Left cardiac atrium (tissue), 4 donors: ENCODE results near the gene GMDS. TPM values are rescaled to one million over a fixed set of nuclear protein-coding genes. Genes with fewer than 3 reads are reported as not detected.

ENCODE experiments used
- ATAC-seq, 2 donors: fragments of 200-7000 bp; cut with Tn5 transposase; one replicate each; pipeline ENCODE4 v1.9.1; 2020; ENCODE audit warnings: mild to moderate bottlenecking in 2 of 2, moderate library complexity in 2 of 2
- DNase-seq: peaks from one replicate; pipeline ENCODE4 v3.0.0-alpha.2; 2020
- intact Hi-C, 2 donors: fragments of 100-400 bp; cut with DNase I; formaldehyde crosslinking; loops; one replicate each; pipeline versions ENCODE4 v1.14.1 to v1.15.1; 2022 to 2023
- total RNA-seq, 2 donors: library from RNA; stranded (reverse); fragmentation: NEBNext Ultra II Directional; extraction: Animal tissue kit (Norgen Biotek cat#: 25700); gene quantifications; one replicate each; pipeline ENCODE4 v1.2.1, GENCODE V29; 2021
- donor health status: DM: no; HTN: yes; CAD: no.
- donor health status: DM: no; HTN: yes; CAD: no; lungs with severe emphysema.
- donor health status: DM: yes; HTN: yes; CAD: no.
- donor health status: Dilated cardiomyopathy.

Gene GMDS
- total RNA-seq, 2 donors from 2014 or later = 8.4 to 20.8 TPM

DNA sequence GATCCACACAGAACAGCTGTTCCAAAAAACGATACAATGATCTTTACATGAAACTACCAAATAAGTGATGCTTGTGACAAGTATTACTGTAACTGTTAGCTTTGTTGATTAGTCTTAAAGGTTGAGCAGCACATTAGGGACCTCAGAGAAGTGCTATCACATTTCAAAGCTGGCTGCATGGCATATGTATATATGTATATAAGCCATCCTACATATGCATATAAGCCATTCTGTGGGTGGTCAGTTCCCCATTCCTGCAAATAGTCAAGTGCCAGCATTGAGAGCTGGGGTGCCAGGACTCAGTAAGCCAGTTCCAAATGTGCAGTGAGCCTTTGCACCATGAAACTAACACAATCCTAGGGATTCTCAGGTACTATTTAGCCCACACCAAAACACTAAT, 339.4 kb downstream of the GMDS start:
- intact Hi-C loops = no loop called here
- DNase-seq = no peak
- ATAC-seq = no peak

DNA sequence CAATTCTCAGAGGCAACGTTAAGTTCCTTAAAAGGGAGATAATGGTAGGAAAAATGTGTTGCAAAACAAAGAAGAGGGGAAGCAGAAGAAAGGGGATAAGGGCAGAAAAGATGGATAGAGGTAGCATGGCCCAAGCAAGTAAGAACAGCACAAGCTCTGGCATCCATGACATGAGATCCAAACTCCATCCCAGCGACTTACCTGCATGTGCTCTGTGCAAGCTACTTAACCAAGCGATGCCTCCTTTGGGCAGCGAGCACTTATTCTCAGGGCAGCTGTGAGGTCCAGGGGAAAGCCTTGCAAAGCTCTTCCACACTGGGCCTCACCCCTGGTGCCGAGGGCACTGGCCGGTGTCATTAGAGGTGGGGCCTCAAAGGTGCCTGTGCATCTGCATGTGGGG, 340.5 kb downstream of the GMDS start:
- no peak for DNase-seq
- intact Hi-C loops = no loop called here
- no peak for ATAC-seq

GRCh38 chr6:1904466-1904799, 341.0 kb downstream of the GMDS start:
- intact Hi-C loops = no loop called here
- ATAC-seq (peak; percentile 38 to 59), DNase-seq (peak; percentile 29)

DNA sequence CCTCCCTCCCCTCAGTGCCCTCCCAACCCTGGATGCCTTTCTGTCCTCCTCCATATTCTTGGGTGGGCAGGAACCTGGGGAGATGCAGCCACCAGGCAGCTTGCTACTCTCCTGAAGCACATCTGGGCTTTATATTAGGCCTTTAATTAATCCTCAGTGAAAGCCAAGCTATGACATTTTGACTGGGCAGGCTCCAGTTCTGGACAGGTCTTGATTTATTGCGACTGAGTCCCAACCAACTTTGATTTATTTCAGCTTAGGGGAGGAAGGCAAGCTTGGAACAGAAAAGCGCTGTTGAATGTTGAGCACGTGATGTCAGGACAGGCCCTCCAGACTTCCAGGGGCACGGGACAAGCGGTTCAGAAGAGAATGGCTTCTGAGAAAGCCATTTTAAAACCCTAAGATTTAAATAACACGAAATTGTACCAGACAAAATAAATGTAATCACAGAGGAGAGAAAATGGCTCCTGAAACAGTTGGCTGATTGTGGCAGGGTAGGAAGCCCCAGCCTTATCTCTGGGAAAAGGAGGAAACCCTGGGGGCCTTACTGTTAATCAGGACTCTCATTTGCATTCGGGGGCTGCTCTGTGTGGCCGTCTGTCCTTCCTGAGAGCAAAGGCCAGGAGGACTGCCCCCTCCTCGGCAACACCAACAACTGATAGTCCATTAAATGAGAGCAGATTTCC, 341.5 kb downstream of the GMDS start:
- DNase-seq = no peak
- intact Hi-C loops = no loop called here
- ATAC-seq = peak; percentile 23 to 51

DNA sequence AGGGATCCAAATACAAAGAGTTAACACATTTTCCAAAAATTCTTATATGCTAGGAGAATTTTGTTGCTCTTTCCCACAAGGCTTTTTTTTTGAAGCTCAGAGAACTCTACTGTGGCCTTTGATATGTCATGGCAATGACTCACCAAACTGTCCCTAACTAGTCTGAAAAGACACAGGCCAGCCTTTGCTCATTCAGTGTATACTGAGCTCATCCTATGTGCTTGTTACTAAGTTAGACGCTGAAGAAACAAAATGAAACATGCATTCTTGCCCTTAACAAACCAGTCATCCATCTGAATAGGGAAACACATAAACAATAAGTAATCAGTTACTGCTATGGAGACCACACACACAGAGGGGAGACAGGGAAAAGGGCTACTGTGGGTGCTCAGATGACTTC, 343.8 kb downstream of the GMDS start:
- ATAC-seq (no peak), DNase-seq (no peak)
- intact Hi-C loops = no loop called here

GRCh38 chr6:1896897-1897296, 348.5 kb downstream of the GMDS start:
- intact Hi-C loops = no loop called here
- ATAC-seq (no peak), DNase-seq (no peak)

DNA sequence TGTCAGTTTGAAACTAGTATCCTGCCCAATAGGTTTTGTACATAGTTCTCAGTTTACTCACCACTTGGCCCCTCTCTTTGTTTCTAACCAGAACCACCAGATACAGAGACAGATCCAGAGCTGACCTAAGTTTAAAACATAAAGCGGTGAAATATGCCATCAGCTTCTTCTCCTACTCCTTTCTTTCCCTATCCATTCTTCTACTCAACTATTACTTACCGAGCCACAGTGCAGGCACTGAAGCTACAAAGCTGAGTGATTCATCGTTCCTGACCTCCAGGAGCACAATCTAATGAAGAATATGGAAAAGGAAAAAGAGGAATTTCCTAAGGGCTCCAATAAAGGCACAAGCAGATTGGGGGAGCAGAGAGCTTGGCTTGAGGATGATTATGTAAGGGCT, 349.7 kb downstream of the GMDS start:
- DNase-seq (no peak), ATAC-seq (no peak)
- intact Hi-C loops = no loop called here

DNA sequence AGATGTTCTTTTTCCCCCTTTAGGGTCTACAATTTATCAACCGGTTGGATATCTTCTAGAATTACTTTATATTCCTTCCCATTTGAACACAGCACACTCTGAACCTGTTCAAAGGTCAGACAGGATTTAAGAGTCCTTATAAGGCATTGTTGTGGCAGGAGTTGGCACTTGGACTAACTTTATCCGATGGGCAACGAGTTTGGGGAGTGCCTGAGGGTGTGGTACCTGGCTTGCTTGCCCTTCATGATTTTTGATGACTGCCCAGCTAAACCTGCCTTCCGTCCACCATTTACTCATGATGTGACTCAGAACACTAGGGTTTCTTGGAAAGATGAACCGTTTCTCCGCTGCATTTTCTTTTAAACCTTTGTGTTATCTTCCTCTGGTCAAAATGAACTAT, 350.5 kb downstream of the GMDS start:
- peak; percentile 59 to 85 for ATAC-seq
- no peak for DNase-seq

GRCh38 chr6:1893470-1894130, 351.8 kb downstream of the GMDS start:
- intact Hi-C loops = no loop called here
- no peak for ATAC-seq
- DNase-seq = no peak

More for the DNA sequence above, 350.5 kb downstream of the GMDS start:
- intact Hi-C loops = no loop called here

- no peak for ATAC-seq
Measured at GRCh38 chr6:1892716-1893115, 352.7 kb downstream of the GMDS start.

DNA sequence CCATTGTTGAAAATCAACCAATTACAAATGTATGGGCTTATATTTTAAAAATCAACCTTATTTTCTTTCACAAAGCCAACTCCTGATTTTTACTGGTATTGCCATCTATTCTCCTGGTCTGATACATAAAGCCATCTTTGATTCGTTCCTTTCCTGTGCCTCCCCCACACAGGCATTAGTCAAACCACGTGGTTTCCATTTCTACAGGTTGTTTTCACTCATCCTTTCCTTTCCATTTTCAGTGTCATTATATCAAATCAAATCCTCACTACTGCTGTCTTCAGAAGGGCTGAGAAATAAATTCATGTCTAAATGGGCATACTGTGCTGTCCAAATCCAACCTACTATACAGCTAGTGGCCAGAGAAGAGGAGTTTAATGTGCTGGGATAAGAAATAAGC, 354.4 kb downstream of the GMDS start:
- ATAC-seq (no peak), DNase-seq (no peak)
- intact Hi-C loops = no loop called here

More at GRCh38 chr6:1892716-1893115, 352.7 kb downstream of the GMDS start:
- intact Hi-C loops = no loop called here
- peak; percentile 33 for DNase-seq

DNA sequence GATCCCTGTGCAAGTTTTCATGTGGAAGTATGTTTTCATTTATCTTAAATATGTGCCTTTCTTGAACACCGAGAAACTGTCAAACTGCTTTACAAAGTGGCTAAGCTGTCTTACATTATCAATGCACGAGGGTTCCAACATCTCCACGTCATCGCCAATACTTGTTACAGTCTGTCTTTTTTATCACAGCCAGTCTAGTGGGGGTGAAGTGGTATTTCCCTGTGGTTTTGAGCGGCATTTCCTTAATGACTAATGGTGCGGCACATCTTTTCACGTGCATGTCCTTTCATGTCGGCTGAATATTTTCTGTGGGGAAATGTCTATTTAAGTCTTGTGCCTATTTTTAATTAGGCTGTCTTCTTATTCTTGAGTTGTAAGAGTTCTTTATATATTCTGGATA, 355.3 kb downstream of the GMDS start:
- DNase-seq (no peak), ATAC-seq (no peak)
- intact Hi-C loops = no loop called here

- intact Hi-C loops = no loop called here
- DNase-seq (no peak), ATAC-seq (no peak)
Measured at GRCh38 chr6:1885576-1886011, 359.8 kb downstream of the GMDS start.

DNA sequence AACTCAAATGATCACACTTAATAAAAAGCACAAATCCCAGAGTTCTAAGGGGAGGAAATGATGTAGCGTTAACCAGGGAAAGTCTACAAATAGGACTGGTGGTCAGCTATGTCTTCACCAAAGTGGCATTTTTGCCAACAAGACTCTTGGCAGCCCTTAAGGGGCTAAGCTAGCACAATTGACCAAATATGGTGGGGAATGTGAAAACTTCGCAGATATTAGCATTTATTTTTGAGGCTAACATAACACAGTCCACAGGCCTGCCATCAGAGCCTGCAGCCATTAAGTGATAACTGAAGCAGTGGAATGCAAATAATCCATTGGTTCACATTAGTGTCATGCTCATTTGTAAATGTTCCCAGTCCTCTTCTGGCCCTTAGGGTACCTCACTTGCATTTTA, 361.1 kb downstream of the GMDS start:
- intact Hi-C loops = no loop called here
- no peak for DNase-seq
- ATAC-seq = peak in 1 of 2 donors; percentile 41

- ATAC-seq = no peak
- intact Hi-C loops = no loop called here
- DNase-seq = no peak
Measured at GRCh38 chr6:1878330-1878729, 367.1 kb downstream of the GMDS start.

DNA sequence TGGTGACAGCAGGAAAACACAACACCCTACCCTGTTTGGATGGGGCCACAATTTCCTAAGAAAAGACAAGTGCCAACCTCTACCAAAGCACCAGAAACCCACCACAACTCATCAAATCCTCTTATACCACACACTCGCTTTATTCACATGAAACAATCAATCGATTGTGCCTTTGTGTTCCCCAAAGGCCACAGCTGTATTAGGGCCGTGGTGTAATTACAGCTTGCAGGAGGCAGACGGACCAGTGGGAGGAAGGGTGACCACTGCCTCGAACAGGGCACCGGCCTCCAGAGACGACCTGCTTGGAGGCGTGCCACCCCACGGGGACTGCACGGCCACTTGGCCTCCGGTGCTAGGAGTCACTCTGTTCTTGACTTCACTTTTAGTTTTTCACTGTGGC, 371.6 kb downstream of the GMDS start:
- DNase-seq = no peak
- ATAC-seq = no peak
- intact Hi-C loops = no loop called here

DNA sequence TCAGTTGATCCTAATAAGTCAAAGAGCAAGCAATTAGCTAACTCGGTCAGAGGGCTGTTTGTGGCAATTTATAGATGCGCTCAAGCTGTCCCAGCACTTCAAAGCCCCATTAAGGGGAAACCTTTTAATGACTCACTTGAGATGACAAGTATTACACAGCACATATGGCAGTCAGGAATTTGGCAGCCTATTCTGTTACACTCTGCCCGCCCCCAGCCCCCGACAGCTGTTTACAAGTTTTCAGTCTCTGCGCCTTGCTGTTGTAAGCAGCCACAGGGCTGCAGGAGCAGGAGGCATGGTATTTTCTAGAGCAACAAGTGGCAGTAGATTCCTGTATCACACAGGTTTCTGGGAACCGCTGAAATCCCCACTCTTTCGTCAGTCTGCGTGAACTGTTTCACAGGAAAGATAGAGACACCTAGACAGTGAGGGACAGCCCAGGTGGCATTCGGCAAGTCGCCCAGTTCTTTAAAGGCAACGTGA, 372.7 kb downstream of the GMDS start:
- DNase-seq = peak; percentile 29
- peak; percentile 74 to 90 for ATAC-seq
- intact Hi-C loops = no loop called here

DNA sequence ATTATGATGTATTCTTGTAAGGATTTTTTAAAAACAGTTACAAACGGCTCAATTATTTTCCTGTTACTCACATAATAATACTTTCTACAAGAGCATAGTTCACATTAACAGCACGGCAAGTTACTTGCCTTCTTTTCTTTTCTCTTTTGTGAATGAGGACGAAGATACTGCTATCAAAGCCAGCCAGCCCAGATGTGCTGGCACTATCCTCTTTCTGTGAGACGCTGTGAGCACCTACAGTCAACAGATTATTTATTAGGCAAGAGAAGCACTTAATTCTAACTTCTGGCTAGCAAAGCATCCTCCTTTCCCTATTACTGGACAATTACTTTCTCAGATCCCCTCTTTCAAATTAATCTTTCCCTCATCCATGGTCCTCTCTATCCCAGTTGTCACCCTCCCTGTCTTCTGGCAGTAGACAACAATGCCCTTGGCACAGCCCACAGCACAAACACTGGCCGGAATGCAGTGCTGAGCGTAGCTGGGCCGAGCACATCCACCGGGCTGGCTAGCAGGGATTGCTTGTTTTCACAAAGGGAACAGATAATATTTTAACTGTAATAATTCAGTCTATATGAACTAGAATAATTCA, 373.6 kb downstream of the GMDS start:
- intact Hi-C loops = no loop called here
- DNase-seq = peak; percentile 46
- peak; percentile 84 to 87 for ATAC-seq

GRCh38 chr6:1870932-1871331, 374.5 kb downstream of the GMDS start:
- intact Hi-C loops = no loop called here
- DNase-seq (no peak), ATAC-seq (no peak)

DNA sequence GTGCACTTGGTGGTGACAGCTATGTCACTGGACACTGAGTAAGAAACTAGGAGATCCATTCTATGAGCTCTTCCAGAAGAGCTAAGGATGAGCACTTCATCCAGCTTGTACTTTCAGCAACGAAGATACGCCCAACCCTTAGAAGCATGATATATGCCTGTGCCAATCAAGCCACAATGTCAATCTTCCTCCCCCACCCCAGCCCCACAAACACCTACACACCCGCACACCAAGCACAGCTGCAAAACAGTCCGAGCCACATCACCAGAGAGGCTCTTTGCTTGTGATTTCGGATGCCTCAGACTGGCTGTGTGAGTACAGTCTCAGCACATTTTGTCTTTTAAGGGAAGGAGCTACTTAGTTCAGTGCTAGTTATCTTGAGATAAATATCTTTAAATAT, 375.2 kb downstream of the GMDS start:
- intact Hi-C loops = no loop called here
- ATAC-seq (no peak), DNase-seq (no peak)

GRCh38 chr6:1869769-1870168, 375.6 kb downstream of the GMDS start:
- ATAC-seq (no peak), DNase-seq (no peak)
- intact Hi-C loops = no loop called here
